CD4-positive, alpha-beta T cell treated with Interferon alpha-2 for 1 hour (primary cell): ENCODE measurements around the gene RBFOX1.

Source experiments
- DNase-seq, 2 donors: peaks; one replicate each; pipeline ENCODE4 v3.0.0-alpha.2; 2020 to 2022

The RBFOX1 gene

DNA sequence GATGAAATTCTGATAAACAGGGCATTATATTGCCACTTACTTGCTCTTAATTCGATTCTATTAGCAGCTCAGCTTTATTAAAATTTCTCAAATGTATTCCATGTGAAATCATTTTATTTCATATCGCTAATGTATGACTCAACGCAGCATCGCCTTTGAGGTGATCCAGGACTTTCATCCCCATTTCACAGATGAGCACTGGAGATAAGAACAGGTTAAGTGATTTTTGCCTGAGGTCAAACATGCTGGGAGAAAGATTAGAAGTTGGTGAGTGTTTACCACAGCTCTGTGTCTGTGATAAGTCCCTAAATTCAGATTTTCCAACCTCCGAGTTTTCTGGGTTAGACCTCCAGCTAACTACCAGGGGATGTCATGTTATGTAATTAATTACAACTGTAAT lies 43.6 kb downstream of the RBFOX1 start:
- no peak for DNase-seq

DNA sequence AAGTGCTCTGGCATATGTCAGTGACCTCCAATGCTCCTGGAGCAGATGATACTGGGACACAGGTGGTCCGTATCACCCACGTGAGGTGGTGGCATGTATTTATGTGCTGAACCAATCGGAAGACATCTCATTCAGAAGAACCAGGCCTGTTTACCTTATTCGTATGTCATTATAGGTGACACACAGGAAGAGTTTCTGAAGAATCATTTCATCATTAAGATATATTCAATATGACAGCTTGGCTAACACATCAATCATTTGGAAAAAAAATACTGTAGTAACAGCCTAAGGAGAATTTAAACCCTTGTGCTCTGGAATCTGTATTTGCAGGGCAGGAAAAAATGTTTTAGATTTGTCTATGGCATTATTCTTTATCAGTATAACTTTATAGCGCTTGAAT lies 44.6 kb downstream of the RBFOX1 start:
- DNase-seq = no peak

DNA sequence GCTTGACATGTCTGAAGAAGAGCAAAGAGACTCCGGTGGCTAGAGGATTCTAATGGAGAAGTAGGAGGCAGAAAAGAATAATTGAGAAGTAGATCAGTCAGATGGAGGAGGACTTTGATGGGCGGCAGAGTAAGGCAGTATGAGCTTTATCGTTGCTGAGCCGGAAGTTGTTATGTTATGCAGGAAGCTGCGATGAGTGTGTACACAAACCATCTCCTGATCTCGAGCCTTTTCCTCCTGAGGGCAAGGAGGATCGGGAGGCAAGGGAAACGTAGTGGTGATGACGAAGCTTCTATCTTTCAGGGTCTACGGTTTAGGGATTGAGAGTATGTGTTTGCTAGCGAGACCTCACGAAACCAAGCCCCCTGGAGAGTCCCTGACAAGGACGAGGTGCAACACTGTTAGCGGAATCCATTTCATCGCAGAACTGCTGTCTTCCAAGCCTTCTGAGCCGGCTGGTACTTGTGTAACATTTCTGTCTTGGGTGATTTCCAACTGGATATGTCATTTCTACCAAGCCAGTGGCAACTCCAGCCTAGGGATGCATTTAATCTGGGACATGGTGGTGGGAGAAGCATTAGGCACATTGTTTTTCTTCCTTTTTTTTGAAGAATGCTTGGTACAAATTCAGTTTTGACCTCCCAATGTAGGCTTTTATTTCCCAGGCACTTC lies 45.5 kb downstream of the RBFOX1 start:
- DNase-seq = no peak

DNA sequence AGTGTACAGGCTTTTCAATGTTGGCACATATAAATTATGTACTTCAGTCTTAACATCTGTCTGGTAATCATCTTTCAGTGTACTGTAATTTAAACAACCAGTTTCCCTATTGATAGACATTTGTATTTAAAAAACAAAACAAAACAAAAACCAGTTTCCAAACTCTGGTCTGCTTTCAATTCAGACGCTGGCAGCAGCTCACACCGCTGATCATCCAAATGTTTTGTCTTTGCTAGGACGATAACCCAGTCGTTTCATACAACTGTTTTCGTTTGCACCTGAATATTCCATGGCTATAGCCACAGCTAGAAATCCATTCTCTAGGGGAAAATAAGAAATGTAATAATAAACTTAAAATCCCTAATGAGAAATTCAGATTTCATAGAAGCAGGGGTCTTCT lies 47.8 kb downstream of the RBFOX1 start:
- no peak for DNase-seq

DNA sequence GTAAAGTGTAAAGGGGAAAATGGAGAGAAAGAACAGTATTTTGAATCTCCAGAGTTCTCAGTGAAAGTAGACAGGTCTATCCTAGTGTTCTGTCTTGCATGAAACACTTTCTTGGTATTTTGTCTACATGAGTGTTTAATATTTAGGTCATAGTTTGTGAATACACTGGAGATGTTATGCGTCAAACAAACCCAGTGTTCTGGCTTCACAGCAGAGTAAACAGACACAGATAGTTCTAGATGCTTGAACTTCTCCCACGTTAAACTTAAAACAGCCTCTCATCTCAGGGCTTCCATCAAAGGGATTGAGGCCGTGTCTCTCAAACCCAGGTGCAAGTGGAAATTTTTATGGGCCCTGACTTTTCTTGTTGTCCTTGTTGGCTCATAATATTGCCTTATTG lies 48.3 kb downstream of the RBFOX1 start:
- DNase-seq = no peak

DNA sequence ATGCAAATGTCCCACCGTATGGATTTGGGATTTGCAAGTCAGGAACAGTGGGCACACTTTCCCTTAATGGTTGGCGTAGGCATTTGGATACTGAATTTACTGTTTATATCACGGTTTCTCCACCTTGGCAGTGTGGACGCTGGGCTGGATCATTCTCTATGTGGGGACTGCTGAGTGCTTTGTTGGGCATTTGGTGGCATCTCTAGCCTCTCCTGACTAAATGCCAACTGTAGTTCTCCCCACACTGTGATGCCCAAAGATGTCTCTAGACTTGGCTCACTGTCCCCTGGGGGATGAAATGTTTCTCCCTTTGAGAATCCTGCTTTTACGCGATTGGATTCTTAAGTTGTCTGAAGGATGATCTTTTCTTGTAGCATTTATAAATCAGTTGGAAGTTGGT lies 49.0 kb downstream of the RBFOX1 start:
- no peak for DNase-seq

DNA sequence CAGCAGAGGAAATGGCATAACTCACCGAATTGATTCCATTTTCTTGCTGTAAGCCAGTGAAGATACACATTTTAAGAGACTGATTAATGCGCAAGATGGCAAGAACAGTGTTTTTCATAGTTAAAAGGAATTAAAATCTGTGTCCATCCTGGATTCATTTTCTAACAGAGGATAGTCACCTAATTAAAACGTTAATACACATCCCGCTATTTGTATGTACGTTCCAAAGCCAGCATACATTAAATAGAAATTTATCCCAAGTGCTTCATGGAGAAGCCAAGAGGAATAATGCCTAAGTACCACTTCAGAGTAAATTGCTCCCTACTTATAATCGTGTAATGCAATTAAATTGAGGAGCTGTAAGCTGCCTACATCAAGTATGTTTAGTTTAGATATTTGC lies 49.9 kb downstream of the RBFOX1 start:
- DNase-seq = no peak

DNA sequence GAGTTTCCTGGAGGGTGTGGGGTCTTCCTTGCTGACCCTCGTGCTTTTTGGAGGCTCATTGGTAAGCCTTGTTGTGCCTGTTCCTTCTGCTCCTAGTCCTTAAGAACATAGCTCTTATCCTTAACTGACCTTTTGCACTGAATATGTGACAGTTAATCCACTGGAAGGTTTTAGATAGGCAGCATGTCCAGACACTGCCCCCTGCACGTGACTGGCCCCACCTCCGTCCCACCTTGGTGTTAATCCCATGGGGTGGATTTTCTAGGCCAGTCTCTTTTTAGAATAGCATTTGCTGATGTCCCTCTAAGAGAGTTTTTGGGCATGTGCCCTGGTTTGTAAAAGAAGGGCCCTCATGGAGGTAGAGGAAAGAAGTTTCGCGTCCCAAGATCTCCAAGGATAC lies 58.3 kb downstream of the RBFOX1 start:
- no peak for DNase-seq

DNA sequence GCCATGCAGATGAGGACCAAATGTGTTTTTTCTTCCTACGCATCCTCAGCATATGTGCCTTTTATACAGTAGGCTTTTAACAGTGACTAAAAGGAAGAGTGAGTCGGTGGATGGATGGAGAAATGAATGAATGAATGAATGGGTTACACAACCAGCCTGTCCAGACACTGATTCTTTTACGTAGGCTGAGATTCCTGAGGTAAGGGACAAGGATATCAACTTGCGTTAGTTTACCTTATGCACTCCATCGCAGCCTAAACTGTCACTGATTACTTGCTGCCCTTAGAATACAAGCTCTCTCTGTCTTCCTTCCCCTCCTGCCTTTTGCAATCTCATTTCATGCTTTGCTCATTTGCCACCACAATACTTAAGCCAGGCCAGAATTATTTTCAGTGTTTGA lies 59.0 kb downstream of the RBFOX1 start:
- no peak for DNase-seq

DNA sequence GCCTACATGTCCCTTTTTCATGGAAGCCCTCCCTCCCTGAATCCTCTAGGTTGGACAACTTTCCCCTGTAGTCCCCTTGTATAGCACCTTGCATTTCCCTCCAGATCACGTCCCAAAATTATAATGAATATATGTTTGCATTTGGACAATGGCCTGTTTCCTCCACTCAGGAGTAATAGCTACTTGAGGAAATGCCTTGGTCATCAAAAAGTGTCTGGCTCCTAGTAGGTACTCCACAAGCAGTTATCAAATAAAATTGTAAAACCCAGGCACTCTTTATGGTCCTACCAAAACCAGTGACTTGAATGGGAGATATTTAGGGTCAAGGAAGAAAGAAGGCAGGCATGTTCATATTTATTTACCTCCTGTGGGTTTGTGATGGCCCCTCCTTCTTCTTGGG lies 59.6 kb downstream of the RBFOX1 start:
- DNase-seq = no peak

DNA sequence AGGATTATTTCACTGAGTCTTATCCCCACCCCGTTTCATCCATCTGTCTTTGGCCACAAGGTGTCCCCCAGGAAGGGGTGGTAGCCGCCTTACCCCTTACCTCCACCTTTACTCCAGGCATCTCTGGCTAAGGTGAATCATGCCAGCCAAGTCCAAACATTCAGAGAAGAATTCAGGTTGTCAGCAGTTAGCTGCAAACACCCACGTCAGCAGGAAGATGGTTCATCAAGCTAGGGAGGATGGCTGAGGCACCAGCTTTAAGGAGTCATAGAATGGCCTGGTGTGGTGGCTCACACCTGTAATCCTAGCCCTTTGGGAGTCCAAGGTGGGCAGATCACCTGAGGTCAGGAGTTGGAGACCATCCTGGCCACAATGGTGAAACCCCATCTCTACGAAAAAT lies 61.0 kb downstream of the RBFOX1 start:
- no peak for DNase-seq

DNA sequence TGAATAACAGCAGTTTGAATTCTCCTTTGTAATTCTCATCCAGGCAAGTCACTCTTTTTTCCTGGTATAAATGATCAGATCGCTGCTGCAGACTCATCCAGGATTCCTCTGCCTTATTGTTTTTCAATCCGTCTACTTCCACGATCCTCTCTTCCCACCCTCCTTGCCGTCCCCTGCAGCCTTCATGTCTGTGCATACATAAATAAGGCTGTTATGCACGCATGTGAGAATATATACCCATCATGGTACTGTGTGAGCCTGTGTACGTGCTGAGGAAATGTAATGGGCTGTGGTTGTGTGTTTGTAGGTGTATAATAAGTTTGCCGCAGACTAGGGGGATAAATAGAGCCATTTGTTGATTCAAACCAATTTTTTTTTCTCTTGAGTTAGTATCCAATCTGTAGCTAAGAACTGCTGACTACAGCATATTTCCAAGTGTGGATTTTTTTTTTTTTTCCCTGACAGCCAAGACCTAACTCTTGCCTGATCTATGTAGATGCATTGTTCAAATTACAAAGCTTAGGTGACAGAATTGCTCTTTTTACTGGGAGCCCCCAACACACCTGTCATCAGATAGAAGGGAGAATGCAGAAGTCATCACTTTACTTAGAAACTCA lies 62.2 kb downstream of the RBFOX1 start:
- DNase-seq = no peak

DNA sequence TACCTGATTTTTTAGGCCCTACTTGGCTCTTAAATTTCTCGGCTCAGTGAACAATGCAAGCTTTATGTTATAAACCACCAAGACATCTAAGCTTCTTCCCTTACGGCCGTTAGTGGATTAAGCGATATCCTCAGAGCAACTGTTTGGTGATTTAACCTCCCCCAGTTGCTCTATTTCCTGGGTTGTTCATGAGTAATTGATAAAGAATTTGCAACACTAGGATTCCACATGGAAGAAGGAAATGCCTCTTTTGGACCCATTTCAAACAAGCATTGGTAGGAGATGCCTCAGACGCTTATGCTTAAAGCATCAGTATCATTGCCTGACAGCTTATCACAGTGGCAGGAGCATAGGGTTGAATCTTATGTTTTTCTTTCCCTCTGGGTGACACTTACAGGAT lies 65.3 kb downstream of the RBFOX1 start:
- no peak for DNase-seq

DNA sequence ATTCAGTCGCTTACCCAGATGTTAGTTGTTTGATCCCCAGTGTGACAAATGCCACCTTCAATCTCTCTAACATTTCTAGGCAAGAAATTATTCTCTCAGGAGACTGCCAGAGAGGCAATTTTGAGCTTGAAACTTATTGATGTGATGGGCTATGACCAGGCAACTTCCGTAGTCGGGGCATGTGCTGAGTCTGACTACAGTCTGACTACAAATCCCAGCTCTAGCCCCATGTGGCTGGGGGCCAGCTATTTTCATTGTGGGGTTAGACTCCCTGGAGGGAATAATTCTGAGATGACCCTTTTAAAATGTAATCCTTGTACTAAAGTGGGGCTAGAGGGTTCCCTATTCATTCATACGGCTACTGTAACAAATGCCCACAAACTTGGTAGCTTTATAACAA lies 65.9 kb downstream of the RBFOX1 start:
- DNase-seq = no peak

DNA sequence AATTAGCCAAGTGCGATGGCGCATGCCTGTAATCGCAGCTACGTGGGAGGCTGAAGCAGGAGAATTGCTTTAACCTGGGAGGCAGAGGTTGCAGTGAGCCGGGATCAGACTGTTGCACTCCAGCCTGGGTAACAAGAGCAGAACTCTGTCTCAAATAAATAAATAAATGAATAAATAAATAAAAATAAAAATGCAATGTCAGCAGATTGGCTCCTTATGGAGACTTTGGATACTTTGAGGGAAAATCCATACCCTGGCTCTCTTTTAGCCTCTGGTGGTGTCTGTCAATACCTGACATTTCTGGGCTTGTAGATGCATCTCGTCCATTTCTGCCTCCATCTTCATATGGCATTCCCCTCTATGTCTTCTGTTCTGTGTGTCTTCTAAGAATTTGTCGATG lies 66.7 kb downstream of the RBFOX1 start:
- no peak for DNase-seq

DNA sequence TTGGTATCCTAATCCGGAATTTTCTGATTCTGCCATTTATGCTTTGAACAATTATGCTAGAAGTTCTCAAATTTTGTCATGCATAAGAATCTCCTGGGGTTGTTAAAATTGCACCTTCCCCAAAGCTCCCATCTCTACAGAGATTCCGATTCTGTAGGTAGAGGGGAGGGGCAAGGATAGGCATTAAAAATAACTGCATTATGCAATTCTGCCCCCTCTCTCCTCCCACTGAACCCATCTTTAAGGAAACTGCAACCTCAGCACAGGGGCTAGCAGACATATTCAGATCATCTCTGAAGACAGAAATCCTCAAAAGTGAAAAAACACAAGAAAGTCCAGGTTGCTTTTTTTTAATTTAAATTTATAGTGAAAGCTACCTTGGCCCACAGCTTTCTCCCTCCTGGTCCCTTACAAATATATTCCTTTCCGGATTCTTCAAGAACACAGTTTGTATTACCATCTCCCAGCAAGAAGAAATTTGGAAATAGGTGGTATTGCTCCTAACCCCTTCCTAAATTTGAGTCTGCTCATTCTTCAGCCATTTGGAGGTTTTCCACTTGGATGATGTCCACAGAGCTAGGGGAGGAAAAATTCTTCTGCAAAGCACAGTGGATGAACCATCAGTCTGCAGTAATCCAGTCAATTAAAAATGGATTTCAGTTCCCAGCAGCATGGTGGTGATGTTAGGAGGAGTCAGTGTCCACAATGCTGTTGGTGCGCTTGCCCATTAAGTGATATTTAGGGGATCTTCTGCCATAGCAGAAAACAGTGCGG lies 67.7 kb downstream of the RBFOX1 start:
- no peak for DNase-seq

DNA sequence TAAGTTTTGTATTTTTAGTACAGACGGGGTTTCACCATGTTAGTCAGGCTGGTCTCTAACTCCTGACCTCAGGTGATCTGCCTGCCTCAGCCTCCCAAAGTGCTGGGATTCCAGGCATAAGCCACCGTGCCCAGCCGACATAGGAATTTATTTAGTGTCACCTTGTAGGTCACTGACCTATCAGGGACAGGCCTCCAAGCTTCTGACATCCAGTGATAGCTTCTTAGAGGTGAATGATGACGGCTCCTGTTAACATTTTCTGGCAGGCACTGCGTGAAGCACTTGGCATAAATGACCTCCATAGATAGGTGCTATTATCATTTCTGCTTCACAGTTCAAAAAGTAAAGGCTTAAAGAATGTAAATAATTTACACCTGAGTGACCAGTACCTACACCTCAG lies 71.6 kb downstream of the RBFOX1 start:
- no peak for DNase-seq

DNA sequence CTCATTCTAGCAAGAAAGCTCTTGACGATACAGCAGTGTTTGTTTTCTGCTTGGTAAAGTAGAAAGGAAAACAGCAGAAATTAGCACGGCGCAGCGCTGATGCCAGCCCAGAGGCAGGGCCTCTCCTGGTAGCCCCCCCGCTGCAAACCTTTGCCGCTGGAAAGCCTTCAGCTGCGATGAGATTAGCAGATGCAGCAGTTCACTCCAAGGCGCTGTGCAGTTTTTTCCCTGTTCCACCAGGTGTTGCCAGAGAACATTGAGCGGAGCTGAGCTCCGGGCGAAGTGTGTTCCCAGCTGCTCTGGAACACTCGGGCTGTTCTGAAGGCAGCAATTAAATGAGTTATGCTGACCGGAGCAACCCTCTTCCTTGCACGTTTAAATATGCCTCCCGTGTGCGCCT lies 72.5 kb downstream of the RBFOX1 start:
- no peak for DNase-seq

DNA sequence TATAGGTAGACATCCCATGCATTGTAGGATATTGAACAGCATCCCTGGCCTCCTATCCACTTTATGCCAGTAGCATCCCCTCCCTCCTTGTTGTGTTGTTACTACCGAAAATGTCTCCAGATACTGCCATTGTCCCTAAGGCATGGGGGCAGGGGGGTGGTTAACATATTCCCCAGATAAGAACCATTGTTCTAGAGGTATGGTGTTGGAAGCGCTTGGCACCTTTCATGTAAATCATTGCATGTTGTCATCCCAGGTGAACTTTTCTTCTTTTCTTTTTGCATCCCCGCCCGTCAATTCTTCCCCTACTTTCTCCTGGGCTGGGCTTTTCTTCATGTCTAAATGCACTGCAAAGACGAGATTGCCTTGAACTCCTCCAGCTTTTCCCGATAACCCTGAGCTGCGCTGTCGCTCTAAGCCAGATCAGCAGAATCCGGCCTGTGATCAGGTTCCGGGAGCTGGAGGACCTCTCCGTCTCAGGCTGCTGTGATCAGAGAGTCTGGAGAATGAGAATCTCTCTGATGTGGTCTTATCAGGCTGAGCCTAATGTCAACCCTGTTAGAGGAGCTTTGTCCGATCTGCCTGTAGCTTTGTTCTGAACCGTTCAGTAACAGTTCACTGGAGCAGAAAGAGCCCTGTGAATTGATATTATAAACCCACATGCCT lies 76.2 kb downstream of the RBFOX1 start:
- no peak for DNase-seq

DNA sequence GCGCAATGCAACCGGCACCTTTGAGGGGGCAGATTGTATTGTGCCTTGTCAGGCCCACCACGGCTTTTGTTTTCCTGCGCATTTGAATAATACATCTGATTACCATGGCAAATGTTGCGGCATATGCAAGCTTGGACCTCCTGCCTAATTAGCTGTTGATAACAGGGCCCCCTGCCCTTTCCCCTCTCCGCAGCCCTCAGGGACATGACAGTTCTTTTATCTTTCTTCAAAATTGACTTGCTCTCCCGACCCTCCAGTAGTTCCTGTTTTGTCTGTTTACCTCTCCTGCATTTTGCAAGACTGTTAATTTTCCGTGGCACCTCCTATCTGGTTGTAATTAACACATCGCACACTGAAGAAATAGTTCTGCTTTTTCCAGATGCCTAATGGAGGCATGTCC lies 86.8 kb downstream of the RBFOX1 start:
- DNase-seq = no peak

DNA sequence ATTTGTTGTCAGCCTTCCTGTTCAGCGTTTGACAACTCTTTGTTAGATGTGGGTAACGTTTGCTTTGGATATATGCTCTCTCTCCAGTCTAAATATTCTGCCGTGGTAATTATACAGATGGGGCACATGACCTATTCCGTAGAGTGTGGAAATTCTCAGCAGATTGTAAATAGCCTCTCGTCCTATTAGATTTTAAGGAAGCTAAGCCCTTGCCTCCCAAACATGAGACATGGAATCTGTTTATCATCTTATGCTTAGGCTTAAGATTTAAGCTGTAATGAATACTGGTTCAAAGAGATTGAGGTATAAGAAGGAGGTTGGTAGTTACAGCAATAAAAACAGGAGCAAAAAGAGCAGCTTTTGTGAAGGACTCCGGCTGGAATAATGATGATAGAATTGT lies 87.4 kb downstream of the RBFOX1 start:
- DNase-seq = no peak

DNA sequence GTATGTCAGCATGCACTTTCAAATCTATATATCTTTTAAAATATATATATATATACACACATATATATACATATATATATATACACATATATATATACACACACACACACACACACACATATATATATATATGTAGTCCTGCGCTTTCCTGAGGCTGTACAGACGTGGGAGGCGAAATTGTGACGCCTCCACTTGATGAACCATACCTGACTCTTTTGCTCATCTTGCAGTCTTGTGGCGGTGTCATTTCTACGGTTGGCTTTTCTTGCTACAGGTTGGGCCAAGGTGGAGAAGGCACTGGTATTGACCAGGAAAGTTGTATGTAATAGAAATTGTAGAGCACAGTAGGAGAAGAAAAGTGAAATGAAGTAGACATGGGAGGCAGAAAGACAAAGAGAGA lies 88.2 kb downstream of the RBFOX1 start:
- no peak for DNase-seq

DNA sequence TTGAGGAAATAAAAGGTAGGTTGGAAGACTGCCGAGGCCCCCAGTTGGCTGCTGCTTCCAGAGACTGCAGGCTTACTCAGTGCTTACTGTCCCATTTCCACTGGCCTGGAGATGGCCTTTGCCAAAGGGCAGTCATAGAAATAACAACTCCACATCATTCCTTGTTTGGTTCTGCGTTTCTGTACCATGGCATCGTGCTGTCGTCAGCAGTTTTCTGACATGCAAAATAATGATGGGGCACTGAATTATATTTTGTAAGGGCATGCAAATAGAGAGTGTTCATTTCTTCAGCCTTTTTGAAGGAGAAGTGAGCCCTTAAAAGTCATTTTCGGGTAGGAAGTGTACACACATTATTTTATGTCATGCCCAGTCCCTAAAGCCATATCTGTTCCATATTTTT lies 88.9 kb downstream of the RBFOX1 start:
- no peak for DNase-seq
